ENCODE results near the gene SOCS6.

GRCh38 chr18:70331456-70332097, 42.7 kb downstream of the SOCS6 start:
- no peak for TF ChIP-seq CTCF (IDR thresholded peaks at IDR 0.05)
- TF ChIP-seq POLR2A (IDR thresholded peaks at IDR 0.05): no peak
